Gastroesophageal sphincter (tissue), 3 donors: ENCODE measurements around the gene EMID1.
A peak's percentile ranks its signal among the peaks of the same experiment; 100 is the strongest.

Source experiments
- CTCF ChIP-seq, 4 experiments: fragments of 200-600 bp in 2 of 4; fragments of 450-650 bp in 2 of 4; sonication (generic) in 1 of 4; IDR thresholded peaks; one replicate each; pipeline ENCODE4 v1.5.1; 2017 to 2019; ENCODE audit warnings: antibody characterized with exemption in 4 of 4, mild to moderate bottlenecking in 2 of 4, moderate library complexity in 2 of 4
- EP300 ChIP-seq: sonication (generic); formaldehyde crosslinking; IDR thresholded peaks from one replicate; pipeline ENCODE4 v1.6.1; 2017; ENCODE audit warnings: antibody characterized with exemption, mild to moderate bottlenecking
- POLR2AphosphoS5 ChIP-seq: sonication (generic); formaldehyde crosslinking; IDR thresholded peaks from one replicate; pipeline ENCODE4 v1.6.1; 2017; ENCODE audit warnings: antibody characterized with exemption

- TF ChIP-seq CTCF (IDR thresholded peaks at IDR 0.05), result peak in 3 of 4 experiments; percentile 16 to 49 (median 26)
- TF ChIP-seq POLR2AphosphoS5, result no peak
- TF ChIP-seq EP300, result no peak
These were observed at the start of gene EMID1 for GRCh38 chr22:29205594-29206371.
